ENCODE results near the gene SPRY1. TPM values are rescaled to one million over a fixed set of nuclear protein-coding genes. Genes with fewer than 3 reads are reported as not detected.

The SPRY1 gene
- total and polyA plus RNA-seq, 4 donors = 23.6 to 29.2 (median 27.5) TPM

DNA sequence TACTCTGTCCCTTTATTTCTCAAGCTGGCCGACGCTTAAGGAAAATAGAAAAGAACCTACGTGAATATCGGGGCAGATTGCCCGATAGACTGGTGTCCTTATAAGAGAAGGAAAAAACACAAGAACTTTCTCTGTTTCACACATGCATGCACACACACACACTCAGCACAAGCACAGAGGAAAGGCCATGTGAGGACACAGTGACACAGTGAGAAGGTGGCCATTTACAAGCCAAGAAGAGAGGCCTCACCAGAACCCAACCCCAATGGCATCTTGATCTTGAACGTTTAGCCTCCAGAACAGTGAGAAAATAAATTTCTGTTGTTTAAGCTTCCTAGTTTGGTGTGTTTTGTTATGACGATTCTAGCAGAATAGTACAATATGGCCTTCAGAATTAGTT, 37.0 kb downstream of the SPRY1 start:
- DNase-seq (ENCODE audit: low read depth in 4 of 6, low spot score in 6 of 6) = no peak
- WGBS (ENCODE audit: insufficient coverage) = no CpG with 5 or more reads among the region's 7 CpGs
- H3K4me3 ChIP-seq (ENCODE audit: low read depth, low read length) = no peak overlapping the region
- H3K36me3 ChIP-seq (ENCODE audit: control insufficient read depth, insufficient read depth, low read length) = peaks cover 5% of the 10 kb centered on the region
- no peaks in the 10 kb centered on the region for H3K27me3 ChIP-seq (ENCODE audit: control insufficient read depth, insufficient read depth, low read length)
- H3K27ac ChIP-seq (ENCODE audit: low read depth, low read length) = no peak overlapping the region
- no peaks in the 10 kb centered on the region for H3K4me1 ChIP-seq (ENCODE audit: control insufficient read depth, insufficient read depth, low read length)
- H3K9me3 ChIP-seq (ENCODE audit: control insufficient read depth, insufficient read depth, low read length) = no peaks in the 10 kb centered on the region

- Histone ChIP-seq H3K27ac (ENCODE audit: low read depth, low read length) (no peak overlapping the region), H3K4me3 (ENCODE audit: low read depth, low read length) (no peak overlapping the region), H3K27me3 (ENCODE audit: control insufficient read depth, insufficient read depth, low read length) (no peaks in the 10 kb centered on the region), H3K9me3 (ENCODE audit: control insufficient read depth, insufficient read depth, low read length) (no peaks in the 10 kb centered on the region), H3K4me1 (ENCODE audit: control insufficient read depth, insufficient read depth, low read length) (no peaks in the 10 kb centered on the region), H3K36me3 (ENCODE audit: control insufficient read depth, insufficient read depth, low read length) (peaks cover 5% of the 10 kb centered on the region)
- no peak for DNase-seq (ENCODE audit: low read depth in 4 of 6, low spot score in 6 of 6)
- 97% methylated on average over 9 of the region's 9 CpGs for WGBS (ENCODE audit: insufficient coverage)
Measured at GRCh38 chr4:123433976-123434375, 37.4 kb downstream of the SPRY1 start.

GRCh38 chr4:123435246-123436113, 38.9 kb downstream of the SPRY1 start:
- Histone ChIP-seq H3K27ac (ENCODE audit: low read depth, low read length) (no peak overlapping the region), H3K27me3 (ENCODE audit: control insufficient read depth, insufficient read depth, low read length) (no peaks in the 10 kb centered on the region), H3K4me1 (ENCODE audit: control insufficient read depth, insufficient read depth, low read length) (no peaks in the 10 kb centered on the region), H3K9me3 (ENCODE audit: control insufficient read depth, insufficient read depth, low read length) (no peaks in the 10 kb centered on the region), H3K36me3 (ENCODE audit: control insufficient read depth, insufficient read depth, low read length) (peaks cover 5% of the 10 kb centered on the region), H3K4me3 (ENCODE audit: low read depth, low read length) (no peak overlapping the region)
- 97% methylated on average over 43 of the region's 43 CpGs for WGBS (ENCODE audit: insufficient coverage)
- DNase-seq (ENCODE audit: low read depth in 4 of 6, low spot score in 6 of 6) = no peak

DNA sequence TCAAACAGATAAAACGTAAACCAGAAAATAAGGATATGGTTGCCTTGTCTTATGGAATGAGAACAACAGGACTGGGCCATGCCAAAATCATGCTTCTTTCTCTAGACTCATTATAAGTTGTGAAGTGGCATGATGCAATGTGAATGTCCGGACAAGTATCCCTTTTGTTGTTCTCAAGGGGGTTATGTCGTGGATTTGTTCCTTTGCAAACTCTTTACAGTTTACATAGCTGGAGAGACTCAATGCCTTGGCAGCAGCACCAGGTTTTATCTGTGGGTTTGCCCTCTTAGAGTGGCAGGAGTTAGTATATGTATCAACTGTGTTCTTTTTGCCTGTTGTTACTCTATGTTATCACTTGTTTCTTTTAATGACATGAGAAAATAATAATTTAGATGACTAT, 41.4 kb downstream of the SPRY1 start:
- Histone ChIP-seq H3K27ac (ENCODE audit: low read depth, low read length) (no peak overlapping the region), H3K36me3 (ENCODE audit: control insufficient read depth, insufficient read depth, low read length) (peaks cover 5% of the 10 kb centered on the region), H3K9me3 (ENCODE audit: control insufficient read depth, insufficient read depth, low read length) (no peaks in the 10 kb centered on the region), H3K27me3 (ENCODE audit: control insufficient read depth, insufficient read depth, low read length) (no peaks in the 10 kb centered on the region), H3K4me1 (ENCODE audit: control insufficient read depth, insufficient read depth, low read length) (no peaks in the 10 kb centered on the region), H3K4me3 (ENCODE audit: low read depth, low read length) (no peak overlapping the region)
- no peak for DNase-seq (ENCODE audit: low read depth in 4 of 6, low spot score in 6 of 6)
- WGBS (ENCODE audit: insufficient coverage) = 100% methylated on average over 1 of the region's 3 CpGs

DNA sequence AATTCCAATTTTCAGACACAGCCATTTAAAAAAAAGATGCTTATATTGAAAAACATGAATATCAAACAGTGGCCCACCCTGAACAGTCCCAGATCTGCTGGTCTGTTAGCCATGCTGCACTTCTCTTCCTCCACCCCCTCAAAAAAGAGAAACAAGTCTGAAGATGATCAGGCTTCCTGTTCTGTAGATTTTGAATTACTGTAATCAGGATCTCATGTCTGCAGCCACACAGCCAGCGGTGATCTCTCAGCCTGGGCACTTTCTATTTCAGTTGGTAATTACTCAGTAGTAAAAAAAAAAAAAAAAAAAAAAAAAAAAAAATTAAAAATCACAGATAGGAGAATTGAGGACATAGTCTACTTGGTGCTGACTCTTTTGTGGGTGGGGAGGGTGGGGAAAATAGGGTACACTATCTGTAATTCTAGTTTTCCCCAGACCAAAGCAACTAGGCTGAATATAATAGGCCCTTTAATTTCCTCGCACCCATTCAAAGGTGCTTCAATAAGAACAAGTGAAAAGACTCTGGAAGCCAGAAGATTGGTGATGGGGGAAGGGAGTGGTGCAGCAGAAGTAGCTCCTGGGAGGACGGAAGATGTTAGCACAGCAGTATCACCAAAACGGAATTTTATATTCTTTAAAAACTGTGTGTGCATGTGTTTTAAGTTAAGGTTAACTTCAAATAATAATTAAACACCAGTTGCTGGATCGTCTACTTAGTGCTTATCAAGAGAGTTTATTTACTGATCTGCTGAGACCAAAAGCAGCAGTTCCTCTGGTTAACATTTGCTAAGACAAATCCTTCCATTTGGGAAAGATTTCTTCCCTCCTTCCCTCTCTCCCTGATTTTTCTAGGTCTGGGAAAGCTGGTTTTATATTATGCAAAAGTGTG, 47.0 kb downstream of the SPRY1 start:
- Histone ChIP-seq H3K9me3 (ENCODE audit: control insufficient read depth, insufficient read depth, low read length) (no peaks in the 10 kb centered on the region), H3K27me3 (ENCODE audit: control insufficient read depth, insufficient read depth, low read length) (no peaks in the 10 kb centered on the region), H3K4me3 (ENCODE audit: low read depth, low read length) (no peak overlapping the region), H3K4me1 (ENCODE audit: control insufficient read depth, insufficient read depth, low read length) (peaks cover 6% of the 10 kb centered on the region), H3K27ac (ENCODE audit: low read depth, low read length) (peak overlapping the region; percentile 17), H3K36me3 (ENCODE audit: control insufficient read depth, insufficient read depth, low read length) (no peaks in the 10 kb centered on the region)
- DNase-seq (ENCODE audit: low read depth in 4 of 6, low spot score in 6 of 6) = peak in 1 of 6 donors; percentile 27
- no CpG with 5 or more reads among the region's 5 CpGs for WGBS (ENCODE audit: insufficient coverage)

GRCh38 chr4:123444290-123444731, 47.7 kb downstream of the SPRY1 start:
- WGBS (ENCODE audit: insufficient coverage) = 14% methylated on average over 5 of the region's 10 CpGs
- Histone ChIP-seq H3K27me3 (ENCODE audit: control insufficient read depth, insufficient read depth, low read length) (no peaks in the 10 kb centered on the region), H3K27ac (ENCODE audit: low read depth, low read length) (peak overlapping the region; percentile 17), H3K9me3 (ENCODE audit: control insufficient read depth, insufficient read depth, low read length) (no peaks in the 10 kb centered on the region), H3K36me3 (ENCODE audit: control insufficient read depth, insufficient read depth, low read length) (no peaks in the 10 kb centered on the region), H3K4me3 (ENCODE audit: low read depth, low read length) (no peak overlapping the region), H3K4me1 (ENCODE audit: control insufficient read depth, insufficient read depth, low read length) (peaks cover 6% of the 10 kb centered on the region)
- peak in 2 of 6 donors; percentile 35 to 58 for DNase-seq (ENCODE audit: low read depth in 4 of 6, low spot score in 6 of 6)

DNA sequence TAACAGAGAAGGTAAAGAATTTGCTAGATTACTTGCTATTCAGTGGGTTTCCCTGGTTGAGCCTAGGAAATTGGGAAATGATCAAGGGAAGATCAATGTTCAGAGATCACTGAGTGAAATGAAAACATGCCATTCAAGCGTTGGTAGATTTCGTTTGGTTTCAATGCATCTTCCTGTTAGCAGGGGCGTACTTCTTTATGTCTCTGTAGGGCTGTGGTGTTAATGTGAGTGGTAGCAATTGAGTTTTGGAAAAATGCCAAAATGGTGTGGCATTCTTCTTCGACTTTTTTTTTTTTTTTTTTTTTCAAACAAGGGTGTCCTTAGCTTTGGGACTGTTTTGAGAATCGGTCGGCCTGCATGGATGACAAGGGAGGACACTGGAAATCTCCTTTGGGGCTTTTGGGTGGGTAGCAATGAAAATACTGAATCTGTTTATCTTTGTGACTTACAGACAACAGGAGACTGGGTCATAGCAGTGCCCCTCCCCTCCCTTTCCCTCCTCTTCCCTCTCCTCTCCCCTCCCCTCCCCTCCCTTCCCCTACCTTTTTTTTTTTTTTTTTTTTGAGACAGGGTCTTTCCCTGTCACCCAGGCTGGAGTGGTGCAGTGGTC, 50.4 kb downstream of the SPRY1 start:
- Histone ChIP-seq H3K27me3 (ENCODE audit: control insufficient read depth, insufficient read depth, low read length) (no peaks in the 10 kb centered on the region), H3K9me3 (ENCODE audit: control insufficient read depth, insufficient read depth, low read length) (no peaks in the 10 kb centered on the region), H3K27ac (ENCODE audit: low read depth, low read length) (no peak overlapping the region), H3K4me1 (ENCODE audit: control insufficient read depth, insufficient read depth, low read length) (peaks cover 6% of the 10 kb centered on the region), H3K36me3 (ENCODE audit: control insufficient read depth, insufficient read depth, low read length) (no peaks in the 10 kb centered on the region), H3K4me3 (ENCODE audit: low read depth, low read length) (no peak overlapping the region)
- 40% methylated on average over 1 of the region's 6 CpGs for WGBS (ENCODE audit: insufficient coverage)
- DNase-seq (ENCODE audit: low read depth in 4 of 6, low spot score in 6 of 6) = no peak

DNA sequence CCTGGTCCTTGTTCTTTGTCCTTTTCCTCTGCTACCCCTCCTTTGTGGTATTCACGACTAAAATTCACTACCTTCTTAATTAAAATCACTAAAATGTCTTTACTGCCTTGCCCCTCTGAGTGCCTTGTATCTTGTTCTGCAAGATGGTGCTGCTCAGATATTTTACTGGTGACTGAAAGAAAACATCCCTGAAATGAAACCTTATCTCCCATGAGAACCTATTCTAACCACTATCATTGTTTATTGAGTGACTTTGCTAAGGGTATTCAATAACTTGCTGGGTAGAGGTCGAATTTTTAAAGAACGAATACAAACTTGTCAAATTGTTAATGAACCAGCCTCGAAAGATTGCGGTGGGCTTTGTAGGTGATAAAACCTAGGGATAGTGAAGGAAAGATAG, 52.8 kb downstream of the SPRY1 start:
- no peak for DNase-seq (ENCODE audit: low read depth in 4 of 6, low spot score in 6 of 6)
- Histone ChIP-seq H3K4me3 (ENCODE audit: low read depth, low read length) (no peak overlapping the region), H3K27ac (ENCODE audit: low read depth, low read length) (no peak overlapping the region), H3K4me1 (ENCODE audit: control insufficient read depth, insufficient read depth, low read length) (peaks cover 6% of the 10 kb centered on the region), H3K9me3 (ENCODE audit: control insufficient read depth, insufficient read depth, low read length) (no peaks in the 10 kb centered on the region), H3K27me3 (ENCODE audit: control insufficient read depth, insufficient read depth, low read length) (no peaks in the 10 kb centered on the region), H3K36me3 (ENCODE audit: control insufficient read depth, insufficient read depth, low read length) (no peaks in the 10 kb centered on the region)
- 100% methylated on average over 1 of the region's 5 CpGs for WGBS (ENCODE audit: insufficient coverage)

DNA sequence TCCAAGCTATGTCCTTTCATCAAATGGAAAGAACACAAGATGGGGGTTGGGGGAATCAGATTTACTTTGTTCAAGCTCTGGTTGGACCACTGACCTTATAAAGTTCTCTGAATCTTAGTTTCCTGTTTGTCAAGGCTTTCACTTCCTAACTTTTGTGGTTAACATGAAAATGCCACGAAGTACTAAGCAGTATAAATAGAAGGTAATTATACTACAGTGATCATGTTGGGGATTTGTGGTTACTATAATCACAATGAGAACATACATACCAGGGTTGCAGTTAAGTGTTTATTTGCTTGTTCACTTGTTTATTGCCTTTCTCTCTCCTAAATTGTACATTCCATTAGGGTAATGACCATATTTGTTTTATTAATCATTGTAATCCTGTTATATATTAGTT, 53.2 kb downstream of the SPRY1 start:
- H3K4me3 ChIP-seq (ENCODE audit: low read depth, low read length) = no peak overlapping the region
- no CpG with 5 or more reads among the region's 1 CpG for WGBS (ENCODE audit: insufficient coverage)
- no peaks in the 10 kb centered on the region for H3K9me3 ChIP-seq (ENCODE audit: control insufficient read depth, insufficient read depth, low read length)
- no peak overlapping the region for H3K27ac ChIP-seq (ENCODE audit: low read depth, low read length)
- peaks cover 3% of the 10 kb centered on the region for H3K4me1 ChIP-seq (ENCODE audit: control insufficient read depth, insufficient read depth, low read length)
- H3K27me3 ChIP-seq (ENCODE audit: control insufficient read depth, insufficient read depth, low read length) = no peaks in the 10 kb centered on the region
- H3K36me3 ChIP-seq (ENCODE audit: control insufficient read depth, insufficient read depth, low read length) = no peaks in the 10 kb centered on the region
- DNase-seq (ENCODE audit: low read depth in 4 of 6, low spot score in 6 of 6) = no peak
